Trophoblast cell (in vitro differentiated cells and primary cell): ENCODE results near the gene SCN3A. TPM values are rescaled to one million over a fixed set of nuclear protein-coding genes. Genes with fewer than 3 reads are reported as not detected.
A peak's percentile ranks its signal among the peaks of the same experiment; 100 is the strongest.

Experiments
- DNase-seq, 2 donors: peaks; one replicate each; pipeline ENCODE4 v3.0.0-alpha.2; 2016
- H2AFZ ChIP-seq: 2 replicates; pipeline ENCODE4 v1.6.1; 2013; ENCODE audit warnings: low read length, moderate library complexity, mild to moderate bottlenecking; ENCODE audit not compliant: insufficient read depth, poor library complexity
- H2AK5ac ChIP-seq: 2 replicates; pipeline ENCODE4 v1.6.1; 2013; ENCODE audit warnings: mild to moderate bottlenecking, low read length
- H2BK120ac ChIP-seq: 2 replicates; pipeline ENCODE4 v1.6.1; 2013; ENCODE audit warnings: low read length, mild to moderate bottlenecking, moderate library complexity; ENCODE audit not compliant: insufficient read depth, poor library complexity
- H2BK12ac ChIP-seq: 2 replicates; pipeline ENCODE4 v1.6.1; 2013; ENCODE audit warnings: mild to moderate bottlenecking, low read length, moderate library complexity
- H2BK5ac ChIP-seq: 2 replicates; pipeline ENCODE4 v1.6.1; 2013; ENCODE audit warnings: low read length, low read depth, moderate library complexity, mild to moderate bottlenecking; ENCODE audit not compliant: poor library complexity
- H3K14ac ChIP-seq: 2 replicates; pipeline ENCODE4 v1.6.1; 2013; ENCODE audit warnings: mild to moderate bottlenecking, low read length
- H3K18ac ChIP-seq: 2 replicates; pipeline ENCODE4 v1.6.1; 2013; ENCODE audit warnings: mild to moderate bottlenecking, low read length
- H3K23ac ChIP-seq: 2 replicates; pipeline ENCODE4 v1.6.1; 2013; ENCODE audit warnings: low read length
- H3K27ac ChIP-seq: 2 replicates; pipeline ENCODE4 v1.5.1; 2013; ENCODE audit warnings: low read depth, mild to moderate bottlenecking, inconsistent platforms, low read length, moderate library complexity
- H3K27me3 ChIP-seq: 2 replicates; pipeline ENCODE4 v1.6.1; 2013; ENCODE audit warnings: inconsistent platforms, mild to moderate bottlenecking, low read length, moderate library complexity; ENCODE audit not compliant: insufficient read depth
- H3K36me3 ChIP-seq, 2 experiments: 1 replicate in 1 of 2; 2 replicates in 1 of 2; pipeline ENCODE4 v1.6.1; 2013; ENCODE audit warnings: low read length in 2 of 2, mild to moderate bottlenecking in 2 of 2, moderate library complexity in 1 of 2; ENCODE audit not compliant: insufficient read depth in 2 of 2, control insufficient read depth in 1 of 2
- H3K4ac ChIP-seq: 2 replicates; pipeline ENCODE4 v1.6.1; 2013; ENCODE audit warnings: low read depth, mild to moderate bottlenecking, low read length, moderate library complexity
- H3K4me1 ChIP-seq, 2 experiments: 1 replicate in 1 of 2; 2 replicates in 1 of 2; pipeline ENCODE4 v1.6.1; 2013; ENCODE audit warnings: low read length in 2 of 2, mild to moderate bottlenecking in 2 of 2, moderate library complexity in 1 of 2; ENCODE audit not compliant: insufficient read depth in 2 of 2, control insufficient read depth in 1 of 2
- H3K4me2 ChIP-seq: 2 replicates; pipeline ENCODE4 v1.6.1; 2013; ENCODE audit warnings: inconsistent platforms, mild to moderate bottlenecking, low read length, moderate library complexity
- H3K4me3 ChIP-seq: 2 replicates; pipeline ENCODE4 v1.5.1; 2013; ENCODE audit warnings: mild to moderate bottlenecking, low read depth, low read length, inconsistent platforms
- H3K79me1 ChIP-seq: one replicate; pipeline ENCODE4 v1.6.1; 2013; ENCODE audit warnings: low read length
- H3K79me2 ChIP-seq: 2 replicates; pipeline ENCODE4 v1.6.1; 2013; ENCODE audit warnings: low read length, mild to moderate bottlenecking; ENCODE audit not compliant: control insufficient read depth, insufficient read depth, poor library complexity
- H3K9ac ChIP-seq: 2 replicates; pipeline ENCODE4 v1.6.1; 2013; ENCODE audit warnings: mild to moderate bottlenecking, low read length
- H3K9me3 ChIP-seq: 2 replicates; pipeline ENCODE4 v1.6.1; 2013; ENCODE audit warnings: low read depth, mild to moderate bottlenecking, control low read depth, inconsistent platforms, low read length; ENCODE audit not compliant: insufficient read depth
- H4K12ac ChIP-seq: 2 replicates; pipeline ENCODE4 v1.6.1; 2013; ENCODE audit warnings: low read depth, mild to moderate bottlenecking, low read length, moderate library complexity
- H4K8ac ChIP-seq: 2 replicates; pipeline ENCODE4 v1.6.1; 2013; ENCODE audit warnings: low read depth, mild to moderate bottlenecking, low read length, moderate library complexity
- H4K91ac ChIP-seq: one replicate; pipeline ENCODE4 v1.6.1; 2013; ENCODE audit warnings: low read depth, mild to moderate bottlenecking, low read length, moderate library complexity
- WGBS: extraction: QIAGEN DNeasy Blood & Tissue Kit; methylation state at CpG from one replicate; pipeline ENCODE4 v1.1.7; 2013; ENCODE audit warnings: missing lambda C conversion rate; ENCODE audit not compliant: insufficient read length, insufficient coverage; ENCODE audit errors: extremely low coverage; 5-methylcytosine and 5-hydroxymethylcytosine counted together
- polyA plus RNA-seq: library from polyadenylated mRNA; stranded (reverse); fragments of 200-250 nt; gene quantifications from 2 replicates; pipeline ENCODE4 v1.2.3, GENCODE V29; 2013

Gene SCN3A
- polyA plus RNA-seq, result under 0.01 TPM in 1 of 2 replicates, not detected in the other

DNA sequence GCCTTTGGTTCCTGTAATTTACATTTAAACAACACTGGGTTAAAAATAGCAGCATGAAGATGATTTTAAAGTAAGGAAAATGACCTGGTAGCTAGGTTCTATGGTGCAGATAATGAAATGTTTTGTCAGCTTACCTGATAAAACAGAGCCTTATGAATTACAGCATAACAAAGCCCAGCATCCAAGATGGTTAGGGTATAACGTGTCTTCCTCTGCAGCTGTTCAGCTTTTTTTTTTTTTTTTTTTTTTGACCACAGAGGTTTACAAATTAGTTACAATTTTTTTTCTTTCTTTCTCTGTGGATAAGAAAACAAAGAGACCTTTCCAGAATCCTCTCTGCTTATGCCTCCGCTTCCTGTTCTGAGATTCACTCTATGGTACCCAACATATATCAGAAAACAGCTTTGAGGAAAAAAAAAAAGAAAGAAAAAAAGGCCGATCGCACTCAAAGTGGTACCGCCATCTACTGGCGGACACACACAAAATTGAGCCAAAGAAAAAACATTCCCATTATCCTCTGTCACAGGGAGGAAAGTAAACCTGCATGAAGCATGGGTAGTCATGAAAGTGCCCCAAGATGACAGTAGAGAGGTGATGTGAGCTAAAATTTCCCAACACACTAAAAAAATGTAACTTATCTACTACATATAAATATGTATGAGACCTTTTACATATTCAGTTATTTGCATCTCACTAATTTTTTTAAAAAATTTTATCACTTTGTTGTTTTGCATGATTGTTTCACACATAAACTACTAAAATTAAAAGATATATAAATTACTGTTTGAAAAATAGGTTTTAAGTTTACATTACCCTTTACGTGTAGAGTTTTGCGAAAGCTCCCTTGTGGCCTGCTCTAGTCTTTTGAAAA lies at the start of gene SCN3A:
Gene SCN3A, minus strand, starts transcription at position 362 of the 871 bp plus-strand sequence. CDS start 27,656 bp downstream, outside the sequence.
- Histone ChIP-seq H3K4me1 (no peaks in the 10 kb centered on the region), H2AFZ (no peak within 1 kb of the TSS), H3K4ac (no peak within 1 kb of the TSS), H3K4me2 (no peak within 1 kb of the TSS), H4K8ac (no peak within 1 kb of the TSS), H3K18ac (no peak within 1 kb of the TSS), H3K4me3 (no peak within 1 kb of the TSS), H3K27ac (no peak within 1 kb of the TSS), H3K23ac (no peak within 1 kb of the TSS), H2AK5ac (no peak within 1 kb of the TSS), H3K79me2 (no peaks in the 10 kb centered on the region), H3K36me3 (no peaks in the 10 kb centered on the region), H2BK12ac (no peak within 1 kb of the TSS), H3K27me3 (no peaks in the 10 kb centered on the region), H4K91ac (no peak within 1 kb of the TSS), H3K9me3 (no peaks in the 10 kb centered on the region), H3K79me1 (no peaks in the 10 kb centered on the region), H3K14ac (no peak within 1 kb of the TSS), H2BK120ac (no peak within 1 kb of the TSS), H4K12ac (no peak within 1 kb of the TSS), H2BK5ac (no peak within 1 kb of the TSS), H3K9ac (no peak within 1 kb of the TSS)
- DNase-seq, result peak; percentile 36 to 77
- no CpG with 5 or more reads among the region's 8 CpGs for WGBS

DNA sequence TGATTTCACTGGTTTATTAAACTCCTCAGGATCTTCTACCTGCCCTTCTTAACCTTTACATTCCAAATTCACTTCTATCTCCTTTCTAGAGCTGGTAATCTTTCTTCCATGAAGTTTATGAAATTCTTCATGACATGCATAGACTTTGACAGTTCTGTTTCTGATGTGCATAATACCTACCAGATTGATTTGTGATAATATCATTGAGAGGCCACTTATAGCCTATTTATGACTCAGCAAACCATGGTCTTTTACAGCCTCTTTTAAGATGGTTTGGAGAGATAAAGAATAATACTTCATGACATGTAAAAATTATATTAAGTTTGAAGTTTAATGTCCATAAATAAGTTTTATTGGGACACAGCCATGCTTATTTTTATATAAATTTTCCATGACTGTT lies 49.3 kb upstream of the SCN3A start:
- Histone ChIP-seq H3K4me1 (no peaks in the 10 kb centered on the region), H4K8ac (no peak overlapping the region), H3K27me3 (no peaks in the 10 kb centered on the region)

DNA sequence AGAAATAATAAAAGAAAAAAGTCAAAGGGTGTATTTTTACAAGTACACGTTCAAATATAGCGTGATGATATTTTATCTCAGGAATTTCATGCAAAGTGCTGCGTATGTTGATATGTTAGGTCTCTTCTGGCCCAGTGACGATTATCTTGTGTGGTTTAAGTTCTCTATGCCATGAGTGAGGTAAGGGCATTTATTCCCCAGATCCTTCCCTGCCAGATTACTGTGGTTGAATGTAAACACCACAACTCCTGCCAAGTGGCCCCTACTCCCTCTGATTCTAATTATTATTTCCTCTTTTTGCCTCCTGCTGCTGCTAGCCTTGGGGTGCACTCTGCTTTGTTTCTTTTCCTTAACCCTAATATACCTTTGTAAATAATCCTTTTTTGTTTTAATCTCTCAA lies 47.5 kb upstream of the SCN3A start:
- no peak overlapping the region for H3K27ac ChIP-seq
- H3K27me3 ChIP-seq, result no peaks in the 10 kb centered on the region
- no peak for DNase-seq
- no peaks in the 10 kb centered on the region for H3K4me1 ChIP-seq
- WGBS, result 100% methylated on average over 1 of the region's 4 CpGs
- no peaks in the 10 kb centered on the region for H3K79me1 ChIP-seq
- H2AK5ac ChIP-seq, result no peak overlapping the region
- H4K8ac ChIP-seq, result no peak overlapping the region
- H3K4ac ChIP-seq, result no peak overlapping the region
- H3K14ac ChIP-seq, result no peak overlapping the region
- H3K9ac ChIP-seq, result no peak overlapping the region
- no peak overlapping the region for H3K4me2 ChIP-seq
- H2AFZ ChIP-seq, result no peak overlapping the region
- H4K91ac ChIP-seq, result no peak overlapping the region
- no peak overlapping the region for H2BK12ac ChIP-seq
- no peak overlapping the region for H3K23ac ChIP-seq
- H3K18ac ChIP-seq, result no peak overlapping the region
- no peaks in the 10 kb centered on the region for H3K79me2 ChIP-seq
- no peaks in the 10 kb centered on the region for H3K9me3 ChIP-seq
- no peak overlapping the region for H3K4me3 ChIP-seq
- no peaks in the 10 kb centered on the region for H3K36me3 ChIP-seq
- H2BK5ac ChIP-seq, result no peak overlapping the region
- no peak overlapping the region for H4K12ac ChIP-seq
- H2BK120ac ChIP-seq, result no peak overlapping the region

More for the DNA sequence above, 49.3 kb upstream of the SCN3A start:
- Histone ChIP-seq H3K23ac (no peak overlapping the region), H3K4me3 (no peak overlapping the region), H4K91ac (no peak overlapping the region), H2BK12ac (no peak overlapping the region), H3K79me1 (no peaks in the 10 kb centered on the region), H3K14ac (no peak overlapping the region), H2AK5ac (no peak overlapping the region), H4K12ac (no peak overlapping the region), H2BK5ac (no peak overlapping the region), H3K36me3 (no peaks in the 10 kb centered on the region), H3K9me3 (no peaks in the 10 kb centered on the region), H3K4ac (no peak overlapping the region), H3K27ac (no peak overlapping the region), H3K18ac (no peak overlapping the region), H2AFZ (no peak overlapping the region), H3K79me2 (no peaks in the 10 kb centered on the region), H2BK120ac (no peak overlapping the region), H3K4me2 (no peak overlapping the region), H3K9ac (no peak overlapping the region)
- DNase-seq, result no peak

DNA sequence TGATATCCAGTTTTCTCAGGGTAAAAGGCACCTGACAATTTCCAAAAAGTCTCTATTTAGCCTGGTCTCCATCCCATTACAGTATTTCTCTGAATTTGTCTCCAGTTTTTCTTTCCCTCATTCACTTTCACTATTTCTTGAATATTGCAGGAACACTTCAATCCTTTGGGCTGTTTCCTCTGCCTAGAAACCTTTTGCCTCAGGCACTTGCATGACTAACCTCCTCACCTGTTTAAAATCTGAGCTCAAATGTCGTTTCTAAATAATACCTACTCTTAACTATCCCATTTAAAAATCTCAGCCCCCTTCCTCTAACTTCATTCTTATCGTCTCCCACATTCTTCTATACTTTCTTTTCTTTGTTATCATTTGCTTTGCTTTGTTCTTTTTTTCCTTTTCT lies 44.4 kb upstream of the SCN3A start:
- H2AFZ ChIP-seq, result no peak overlapping the region
- H2BK120ac ChIP-seq, result no peak overlapping the region
- no peaks in the 10 kb centered on the region for H3K79me1 ChIP-seq
- 98% methylated on average over 2 of the region's 2 CpGs for WGBS
- no peaks in the 10 kb centered on the region for H3K9me3 ChIP-seq
- H2BK5ac ChIP-seq, result no peak overlapping the region
- no peaks in the 10 kb centered on the region for H3K36me3 ChIP-seq
- H2AK5ac ChIP-seq, result no peak overlapping the region
- H3K4ac ChIP-seq, result no peak overlapping the region
- H3K23ac ChIP-seq, result no peak overlapping the region
- H4K12ac ChIP-seq, result no peak overlapping the region
- H2BK12ac ChIP-seq, result no peak overlapping the region
- H3K18ac ChIP-seq, result no peak overlapping the region
- H3K27ac ChIP-seq, result no peak overlapping the region
- H4K8ac ChIP-seq, result no peak overlapping the region
- DNase-seq, result peak; percentile 18 to 67
- H3K27me3 ChIP-seq, result no peaks in the 10 kb centered on the region
- no peak overlapping the region for H4K91ac ChIP-seq
- H3K4me3 ChIP-seq, result no peak overlapping the region
- no peak overlapping the region for H3K9ac ChIP-seq
- H3K4me2 ChIP-seq, result no peak overlapping the region
- H3K14ac ChIP-seq, result no peak overlapping the region
- H3K4me1 ChIP-seq, result no peaks in the 10 kb centered on the region
- H3K79me2 ChIP-seq, result no peaks in the 10 kb centered on the region
